Esophagus squamous epithelium (tissue), 4 donors: Measurements from ENCODE around the gene COQ9.

Experiments used
- POLR2A ChIP-seq, 4 donors: fragments of 450-650 bp; IDR thresholded peaks; one replicate each; pipeline ENCODE4 v1.6.1; 2017; ENCODE audit warnings: antibody characterized with exemption in 4 of 4, mild to moderate bottlenecking in 4 of 4, moderate library complexity in 3 of 4
- TF ChIP-seq, protein P1 (sequence below), 6 experiments: fragments of 450-650 bp in 4 of 6; fragments of 200-600 bp in 2 of 6; sonication (generic) in 2 of 6; IDR thresholded peaks; one replicate each; pipeline ENCODE4 v1.5.1; 2016 to 2019; ENCODE audit warnings: antibody characterized with exemption in 6 of 6, mild to moderate bottlenecking in 4 of 6, moderate library complexity in 4 of 6

- TF ChIP-seq, protein P1, sequence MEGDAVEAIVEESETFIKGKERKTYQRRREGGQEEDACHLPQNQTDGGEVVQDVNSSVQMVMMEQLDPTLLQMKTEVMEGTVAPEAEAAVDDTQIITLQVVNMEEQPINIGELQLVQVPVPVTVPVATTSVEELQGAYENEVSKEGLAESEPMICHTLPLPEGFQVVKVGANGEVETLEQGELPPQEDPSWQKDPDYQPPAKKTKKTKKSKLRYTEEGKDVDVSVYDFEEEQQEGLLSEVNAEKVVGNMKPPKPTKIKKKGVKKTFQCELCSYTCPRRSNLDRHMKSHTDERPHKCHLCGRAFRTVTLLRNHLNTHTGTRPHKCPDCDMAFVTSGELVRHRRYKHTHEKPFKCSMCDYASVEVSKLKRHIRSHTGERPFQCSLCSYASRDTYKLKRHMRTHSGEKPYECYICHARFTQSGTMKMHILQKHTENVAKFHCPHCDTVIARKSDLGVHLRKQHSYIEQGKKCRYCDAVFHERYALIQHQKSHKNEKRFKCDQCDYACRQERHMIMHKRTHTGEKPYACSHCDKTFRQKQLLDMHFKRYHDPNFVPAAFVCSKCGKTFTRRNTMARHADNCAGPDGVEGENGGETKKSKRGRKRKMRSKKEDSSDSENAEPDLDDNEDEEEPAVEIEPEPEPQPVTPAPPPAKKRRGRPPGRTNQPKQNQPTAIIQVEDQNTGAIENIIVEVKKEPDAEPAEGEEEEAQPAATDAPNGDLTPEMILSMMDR (IDR thresholded peaks at IDR 0.05), result peak; percentile 89 to 99 (median 96)
- peak in 3 of 4 donors; percentile 64 to 87 (median 86) for TF ChIP-seq POLR2A (IDR thresholded peaks at IDR 0.05)
These were observed 15.1 kb downstream of the COQ9 start, which contains the start of gene POLR2C for GRCh38 chr16:57462209-57462977.
